BLaER1 treated with 17β-estradiol and CSF1 and Interleukin-3, amounts not matched to agents 10 nM and 100 nM (cell line): ENCODE measurements around the gene VAMP4.
A peak's percentile ranks its signal among the peaks of the same experiment; 100 is the strongest.

Experiments
- H3K27ac ChIP-seq, 11 experiments: shearing (Covaris generic); formaldehyde crosslinking; 2 replicates each; pipeline ENCODE4 v1.8.1; 2022
- H3K27me3 ChIP-seq, 11 experiments: shearing (Covaris generic); formaldehyde crosslinking; 2 replicates each; pipeline ENCODE4 v1.8.1; 2022
- H3K36me3 ChIP-seq, 11 experiments: shearing (Covaris generic); formaldehyde crosslinking; 2 replicates each; pipeline ENCODE4 v1.8.1; 2022
- H3K4me1 ChIP-seq, 10 experiments: shearing (Covaris generic); formaldehyde crosslinking; 2 replicates each; pipeline ENCODE4 v1.8.1; 2022
- H3K4me2 ChIP-seq, 11 experiments: shearing (Covaris generic); formaldehyde crosslinking; 2 replicates each; pipeline ENCODE4 v1.8.1; 2022
- H3K4me3 ChIP-seq, 10 experiments: shearing (Covaris generic); formaldehyde crosslinking; 2 replicates each; pipeline ENCODE4 v1.8.1; 2022
- H3K9ac ChIP-seq, 11 experiments: shearing (Covaris generic); formaldehyde crosslinking; 2 replicates each; pipeline ENCODE4 v1.8.1; 2022
- H3K9me3 ChIP-seq, 11 experiments: shearing (Covaris generic); formaldehyde crosslinking; replicated peaks in 1 of 11; 2 replicates each; pipeline ENCODE4 v1.8.1; 2022
- H4K20me1 ChIP-seq, 11 experiments: shearing (Covaris generic); formaldehyde crosslinking; 2 replicates each; pipeline ENCODE4 v1.8.1; 2022
- Cebpa-rat ChIP-seq, 11 experiments: shearing (Covaris generic); IDR thresholded peaks; 2 replicates each; pipeline ENCODE4 v1.8.1; 2022

Gene VAMP4

DNA sequence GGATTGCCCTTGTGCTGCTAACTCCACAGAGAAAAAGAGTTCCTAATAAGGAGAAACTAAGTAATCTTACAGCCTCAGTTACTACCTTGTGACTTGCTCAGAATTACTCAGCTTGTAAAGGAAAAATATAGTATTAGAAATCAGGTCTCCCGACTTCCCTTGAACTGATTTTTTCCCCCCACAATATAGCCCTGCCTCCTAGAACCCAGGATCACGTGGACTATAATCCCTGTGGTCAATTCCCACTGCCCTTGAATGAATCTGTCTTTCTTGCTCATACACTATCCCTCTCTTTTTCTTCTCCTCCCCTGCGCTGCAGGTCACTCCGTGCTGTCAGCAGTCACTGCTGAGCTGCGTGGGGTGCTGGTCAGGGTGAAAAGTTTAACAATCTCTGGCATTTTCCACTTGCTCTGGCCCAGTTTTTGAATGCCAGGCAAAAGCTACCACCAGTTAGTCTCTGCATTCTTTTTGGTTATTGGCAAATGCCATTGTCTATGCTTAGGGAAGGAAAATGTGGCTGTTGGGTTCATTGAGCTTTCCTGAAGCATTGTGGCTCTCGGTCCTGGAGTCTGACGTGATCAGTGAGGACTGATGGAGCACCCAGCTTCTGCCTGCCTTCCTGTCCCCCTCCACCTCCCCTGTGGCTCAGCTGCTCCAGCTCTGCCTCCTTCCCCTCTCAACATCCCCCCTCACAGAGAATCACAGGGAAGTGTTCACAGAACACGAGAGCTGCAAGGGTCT is 87.5 kb downstream of the VAMP4 start:
- no peaks in the 10 kb centered on the region for H3K36me3 ChIP-seq
- no peak for TF ChIP-seq Cebpa-rat (IDR thresholded peaks at IDR 0.05)
- H3K9me3 ChIP-seq = no peaks in the 10 kb centered on the region
- H3K4me1 ChIP-seq = peaks cover 9 to 33% (median 27%) of the 10 kb centered on the region in 10 experiments; a peak in 18 of 20 replicates
- H3K9ac ChIP-seq = peak overlapping the region in 2 of 11 experiments; percentile 13 to 41; a peak in 1 of 22 replicates
- H3K4me2 ChIP-seq = peak overlapping the region; percentile 27 to 91 (median 69); a peak in 21 of 22 replicates
- no peak overlapping the region for H3K4me3 ChIP-seq
- peak overlapping the region in 2 of 11 experiments; percentile 20 to 36; a peak in 2 of 22 replicates for H3K27ac ChIP-seq
- no peaks in the 10 kb centered on the region for H4K20me1 ChIP-seq
- no peaks in the 10 kb centered on the region for H3K27me3 ChIP-seq

- no peaks in the 10 kb centered on the region for H3K27me3 ChIP-seq
- H3K4me3 ChIP-seq = no peak overlapping the region
- H3K9me3 ChIP-seq = no peaks in the 10 kb centered on the region
- H3K27ac ChIP-seq = no peak overlapping the region
- H3K4me2 ChIP-seq = peak overlapping the region in 3 of 11 experiments; percentile 69 to 91 (median 75); a peak in 5 of 22 replicates
- TF ChIP-seq Cebpa-rat (IDR thresholded peaks at IDR 0.05) = no peak
- no peaks in the 10 kb centered on the region for H4K20me1 ChIP-seq
- H3K4me1 ChIP-seq = peaks cover 9 to 33% (median 27%) of the 10 kb centered on the region in 10 experiments; a peak in 18 of 20 replicates
- no peaks in the 10 kb centered on the region for H3K36me3 ChIP-seq
- no peak overlapping the region for H3K9ac ChIP-seq
Measured at GRCh38 chr1:171653796-171654195, 88.1 kb downstream of the VAMP4 start.

DNA sequence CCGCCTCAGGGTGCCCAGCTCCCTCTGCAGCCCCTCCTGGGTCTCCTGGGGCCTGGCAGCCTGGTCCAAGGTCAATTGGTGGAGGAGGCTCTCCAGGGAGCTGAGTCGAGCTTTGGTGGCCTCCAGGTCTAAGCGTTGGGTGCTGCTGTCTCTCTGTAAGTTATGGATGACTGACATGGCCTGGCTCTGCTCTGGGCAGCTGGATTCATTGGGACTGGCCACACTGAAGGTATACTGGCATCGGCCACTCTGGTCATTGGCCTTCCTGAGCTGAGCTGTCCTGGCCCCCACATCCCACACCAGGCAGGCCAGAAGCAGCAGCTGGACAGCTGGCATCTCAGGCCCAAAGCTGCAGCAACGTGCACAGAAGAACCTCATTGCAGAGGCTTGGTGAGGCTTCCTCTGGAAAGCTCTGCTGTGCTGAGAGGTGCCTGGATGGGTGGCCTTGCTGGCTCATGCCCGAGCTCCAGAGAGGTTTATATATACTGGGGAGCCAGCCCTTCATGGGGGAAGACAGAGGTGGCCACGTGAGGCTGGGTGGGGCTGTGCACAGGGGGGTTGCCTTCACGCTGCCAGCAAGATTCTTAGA is 89.5 kb downstream of the VAMP4 start, which contains the start of gene MYOC:
MYOC (minus strand) TSS at position 455 of the 589 bp plus-strand sequence; CDS start at position 378, 77 bp downstream.
- H3K36me3 ChIP-seq = no peaks in the 10 kb centered on the region
- no peaks in the 10 kb centered on the region for H3K27me3 ChIP-seq
- no peaks in the 10 kb centered on the region for H3K9me3 ChIP-seq
- H3K27ac ChIP-seq = no peak within 1 kb of the TSS
- H3K4me1 ChIP-seq = peaks cover 9 to 34% (median 27%) of the 10 kb centered on the region in 10 experiments; a peak in 18 of 20 replicates
- no peak within 1 kb of the TSS; a peak in 1 of 22 replicates for H3K4me2 ChIP-seq
- no peak within 1 kb of the TSS for H3K9ac ChIP-seq
- no peak within 1 kb of the TSS for H3K4me3 ChIP-seq
- H4K20me1 ChIP-seq = no peaks in the 10 kb centered on the region
- no peak for TF ChIP-seq Cebpa-rat (IDR thresholded peaks at IDR 0.05)
